ENCODE results near the gene CBR1.

The CBR1 gene

GRCh38 chr21:36069713-36070583 lies at the start of gene CBR1:
TSS of gene CBR1 (plus strand) at chr21:36070024. CDS start at chr21:36070116, 92 bp downstream.
- TF ChIP-seq L3MBTL2 (conservative IDR thresholded peaks at IDR 0.05) (peak; percentile 95), TARDBP (IDR thresholded peaks at IDR 0.05) (0 out of 2 replicates have a peak, but pooled peaks have one; percentile 40), NFRKB (IDR thresholded peaks at IDR 0.05) (no peak)
- peak; percentile 93 for DNase-seq (ENCODE audit: extremely low spot score)
- ChIA-PET CTCF (interaction anchor here (0.6 to 1.0 kb wide), 3 partner anchors 12 to 46 kb away, joined by 3 to 5 read pairs (median 4); no protein-coding TSS in a partner anchor), POLR2A (interaction anchor here (0.6 to 3.1 kb wide), 8 partner anchors 9 to 66 kb away, joined by 3 to 39 read pairs (median 3); partner anchors contain the start of gene SETD4)

GRCh38 chr21:36021251-36021837 lies 48.5 kb upstream of the CBR1 start:
- no peak for DNase-seq (ENCODE audit: extremely low spot score)
- TF ChIP-seq FOXK2 (IDR thresholded peaks at IDR 0.05) (no peak), PKNOX1 (IDR thresholded peaks at IDR 0.05) (no peak), FOXA1 (IDR thresholded peaks at IDR 0.05) (no peak), L3MBTL2 (conservative IDR thresholded peaks at IDR 0.05) (no peak), ARNT (IDR thresholded peaks at IDR 0.05) (no peak), ELF4 (IDR thresholded peaks at IDR 0.05) (no peak), NFRKB (IDR thresholded peaks at IDR 0.05) (no peak), HDGF (IDR thresholded peaks at IDR 0.05; ENCODE audit: borderline replicate concordance) (no peak)
- ChIA-PET POLR2A (no interaction called here), CTCF (no interaction called here)

GRCh38 chr21:36022427-36023091 lies 47.3 kb upstream of the CBR1 start:
- TF ChIP-seq PKNOX1 (IDR thresholded peaks at IDR 0.05) (no peak), ZNF384 (IDR thresholded peaks at IDR 0.05) (no peak), BHLHE40 (IDR thresholded peaks at IDR 0.05; ENCODE audit: borderline replicate concordance) (no peak), ARNT (IDR thresholded peaks at IDR 0.05) (no peak), LEF1 (IDR thresholded peaks at IDR 0.05; ENCODE audit: borderline replicate concordance) (no peak), TARDBP (IDR thresholded peaks at IDR 0.05) (no peak), SUZ12 (IDR thresholded peaks at IDR 0.05) (no peak), ELF4 (IDR thresholded peaks at IDR 0.05) (no peak), NFRKB (IDR thresholded peaks at IDR 0.05) (no peak), FOXM1 (IDR thresholded peaks at IDR 0.05; ENCODE audit: borderline replicate concordance) (no peak), HDGF (IDR thresholded peaks at IDR 0.05; ENCODE audit: borderline replicate concordance) (no peak), SP1 (IDR thresholded peaks at IDR 0.05) (no peak)
- ChIA-PET POLR2A (no interaction called here), CTCF (no interaction called here)
- DNase-seq (ENCODE audit: extremely low spot score): no peak

- DNase-seq (ENCODE audit: extremely low spot score): no peak
- CTCF ChIA-PET: no interaction called here
- TF ChIP-seq L3MBTL2 (conservative IDR thresholded peaks at IDR 0.05) (no peak), PKNOX1 (IDR thresholded peaks at IDR 0.05) (no peak), FOXA1 (IDR thresholded peaks at IDR 0.05) (no peak), CTBP1 (IDR thresholded peaks at IDR 0.05; ENCODE audit: borderline replicate concordance) (no peak), HDGF (IDR thresholded peaks at IDR 0.05; ENCODE audit: borderline replicate concordance) (no peak), SUZ12 (IDR thresholded peaks at IDR 0.05) (no peak), SP1 (IDR thresholded peaks at IDR 0.05) (no peak), NFRKB (IDR thresholded peaks at IDR 0.05) (no peak), ARNT (IDR thresholded peaks at IDR 0.05) (no peak), FOXM1 (IDR thresholded peaks at IDR 0.05; ENCODE audit: borderline replicate concordance) (no peak), ELF4 (IDR thresholded peaks at IDR 0.05) (no peak), LEF1 (IDR thresholded peaks at IDR 0.05; ENCODE audit: borderline replicate concordance) (no peak), ZNF384 (IDR thresholded peaks at IDR 0.05) (no peak), TARDBP (IDR thresholded peaks at IDR 0.05) (no peak), BHLHE40 (IDR thresholded peaks at IDR 0.05; ENCODE audit: borderline replicate concordance) (no peak)
- POLR2A ChIA-PET: no interaction called here
Observed at GRCh38 chr21:36023092-36023480, 46.7 kb upstream of the CBR1 start.

GRCh38 chr21:36024782-36025181 lies 45.0 kb upstream of the CBR1 start:
- TF ChIP-seq HDGF (IDR thresholded peaks at IDR 0.05; ENCODE audit: borderline replicate concordance) (no peak), L3MBTL2 (conservative IDR thresholded peaks at IDR 0.05) (no peak), NFRKB (IDR thresholded peaks at IDR 0.05) (no peak), LEF1 (IDR thresholded peaks at IDR 0.05; ENCODE audit: borderline replicate concordance) (no peak), FOXK2 (IDR thresholded peaks at IDR 0.05) (no peak), PKNOX1 (IDR thresholded peaks at IDR 0.05) (no peak), ELF4 (IDR thresholded peaks at IDR 0.05) (no peak), CTBP1 (IDR thresholded peaks at IDR 0.05; ENCODE audit: borderline replicate concordance) (no peak), TARDBP (IDR thresholded peaks at IDR 0.05) (no peak), SUZ12 (IDR thresholded peaks at IDR 0.05) (no peak), ARNT (IDR thresholded peaks at IDR 0.05) (no peak), FOXA1 (IDR thresholded peaks at IDR 0.05) (no peak), FOXM1 (IDR thresholded peaks at IDR 0.05; ENCODE audit: borderline replicate concordance) (no peak), ZNF384 (IDR thresholded peaks at IDR 0.05) (no peak), SP1 (IDR thresholded peaks at IDR 0.05) (no peak)
- POLR2A ChIA-PET: interaction anchor here (0.8 kb wide), 1 partner anchor 12 kb away, joined by 4 read pairs; no protein-coding TSS in a partner anchor
- CTCF ChIA-PET: no interaction called here
- DNase-seq (ENCODE audit: extremely low spot score): no peak
